ENCODE measurements around the gene ODC1. TPM values are rescaled to one million over a fixed set of nuclear protein-coding genes. Genes with fewer than 3 reads are reported as not detected.

The ODC1 gene
- total RNA-seq, 6 donors from 2014 or later = 3.1 to 223 (median 46.0) TPM

- Histone ChIP-seq H3K27ac (no peak overlapping the region), H3K27me3 (no peaks in the 10 kb centered on the region), H3K4me3 (no peak overlapping the region), H3K4me1 (peaks cover 0 to 3% (median 3%) of the 10 kb centered on the region in 4 donors), H3K9me3 (no peaks in the 10 kb centered on the region), H3K36me3 (peaks cover 14 to 61% (median 50%) of the 10 kb centered on the region in 4 donors)
- no peak for DNase-seq
- no peak for TF ChIP-seq POLR2A (IDR thresholded peaks at IDR 0.05)
- no peak for TF ChIP-seq CTCF (IDR thresholded peaks at IDR 0.05)
- TF ChIP-seq EP300 (IDR thresholded peaks at IDR 0.05) = no peak
- TF ChIP-seq POLR2AphosphoS5 (IDR thresholded peaks at IDR 0.05) = no peak
- ATAC-seq (ENCODE audit: low FRiP score in 2 of 2) = no peak
- WGBS, 2 donors = 82 to 93% methylated on average over 6 of the region's 6 CpGs
Observed at GRCh38 chr2:10440736-10441135, 7.4 kb downstream of the ODC1 start.

GRCh38 chr2:10439971-10440370 lies 8.2 kb downstream of the ODC1 start:
- Histone ChIP-seq H3K27ac (no peak overlapping the region), H3K4me3 (no peak overlapping the region), H3K36me3 (peaks cover 14 to 60% (median 50%) of the 10 kb centered on the region in 4 donors), H3K9me3 (no peaks in the 10 kb centered on the region), H3K27me3 (no peaks in the 10 kb centered on the region), H3K4me1 (peaks cover 0 to 3% (median 0%) of the 10 kb centered on the region in 4 donors)
- no peak for ATAC-seq (ENCODE audit: low FRiP score in 2 of 2)
- 91 to 94% methylated on average over 5 to 8 of the region's 8 CpGs for WGBS, 2 donors
- DNase-seq = no peak
- TF ChIP-seq CTCF (IDR thresholded peaks at IDR 0.05) (no peak), EP300 (IDR thresholded peaks at IDR 0.05) (no peak), POLR2AphosphoS5 (IDR thresholded peaks at IDR 0.05) (no peak), POLR2A (IDR thresholded peaks at IDR 0.05) (no peak)

GRCh38 chr2:10439185-10439879 lies 8.8 kb downstream of the ODC1 start:
- peaks cover 3 to 8% (median 5%) of the 10 kb centered on the region in 4 donors for H3K4me1 ChIP-seq
- H3K27ac ChIP-seq = no peak overlapping the region
- no peak for TF ChIP-seq EP300 (IDR thresholded peaks at IDR 0.05)
- TF ChIP-seq POLR2A (IDR thresholded peaks at IDR 0.05) = no peak
- TF ChIP-seq POLR2AphosphoS5 (IDR thresholded peaks at IDR 0.05) = no peak
- TF ChIP-seq CTCF (IDR thresholded peaks at IDR 0.05) = no peak
- DNase-seq = no peak
- no peak for ATAC-seq (ENCODE audit: low FRiP score in 2 of 2)
- no peaks in the 10 kb centered on the region for H3K9me3 ChIP-seq
- WGBS, 2 donors = 82 to 94% methylated on average over 6 to 11 of the region's 11 CpGs
- H3K36me3 ChIP-seq = peaks cover 14 to 54% (median 49%) of the 10 kb centered on the region in 4 donors
- H3K27me3 ChIP-seq = no peaks in the 10 kb centered on the region
- no peak overlapping the region for H3K4me3 ChIP-seq

GRCh38 chr2:10438688-10439087 lies 9.4 kb downstream of the ODC1 start:
- Histone ChIP-seq H3K4me3 (no peak overlapping the region), H3K4me1 (peaks cover 3 to 8% (median 5%) of the 10 kb centered on the region in 4 donors), H3K27me3 (no peaks in the 10 kb centered on the region), H3K36me3 (peaks cover 14 to 47% (median 43%) of the 10 kb centered on the region in 4 donors), H3K9me3 (no peaks in the 10 kb centered on the region), H3K27ac (no peak overlapping the region)
- ATAC-seq (ENCODE audit: low FRiP score in 2 of 2) = no peak
- TF ChIP-seq POLR2A (IDR thresholded peaks at IDR 0.05) = no peak
- TF ChIP-seq EP300 (IDR thresholded peaks at IDR 0.05) = no peak
- no peak for TF ChIP-seq CTCF (IDR thresholded peaks at IDR 0.05)
- WGBS, 2 donors = 91 to 94% methylated on average over 14 of the region's 14 CpGs
- DNase-seq = no peak

GRCh38 chr2:10437806-10438205 lies 10.3 kb downstream of the ODC1 start:
- H3K27me3 ChIP-seq = no peaks in the 10 kb centered on the region
- no peak overlapping the region for H3K27ac ChIP-seq
- no peak overlapping the region for H3K4me3 ChIP-seq
- H3K36me3 ChIP-seq = peaks cover 9 to 38% (median 34%) of the 10 kb centered on the region in 4 donors
- no peak for ATAC-seq (ENCODE audit: low FRiP score in 2 of 2)
- H3K9me3 ChIP-seq = no peaks in the 10 kb centered on the region
- WGBS, 2 donors = 83 to 85% methylated on average over 9 of the region's 9 CpGs
- no peak for DNase-seq
- H3K4me1 ChIP-seq = peaks cover 4 to 9% (median 5%) of the 10 kb centered on the region in 4 donors
- TF ChIP-seq EP300 (IDR thresholded peaks at IDR 0.05) (no peak), POLR2AphosphoS5 (IDR thresholded peaks at IDR 0.05) (no peak), POLR2A (IDR thresholded peaks at IDR 0.05) (no peak), CTCF (IDR thresholded peaks at IDR 0.05) (no peak)

Measured in upper lobe of left lung (tissue), 6 donors.